NCI-H226 (cell line): ENCODE data around the gene ZNF519.
A peak's percentile ranks its signal among the peaks of the same experiment; 100 is the strongest.
"Not testable (repeated sequence)": the region's sequence is repeated elsewhere in the genome, so short reads cannot be mapped to it uniquely, and the experiment has no call there.

ENCODE experiments used
- DNase-seq: peaks from one replicate; pipeline ENCODE4 v3.0.0-alpha.2; 2015

ZNF519 gene

DNA sequence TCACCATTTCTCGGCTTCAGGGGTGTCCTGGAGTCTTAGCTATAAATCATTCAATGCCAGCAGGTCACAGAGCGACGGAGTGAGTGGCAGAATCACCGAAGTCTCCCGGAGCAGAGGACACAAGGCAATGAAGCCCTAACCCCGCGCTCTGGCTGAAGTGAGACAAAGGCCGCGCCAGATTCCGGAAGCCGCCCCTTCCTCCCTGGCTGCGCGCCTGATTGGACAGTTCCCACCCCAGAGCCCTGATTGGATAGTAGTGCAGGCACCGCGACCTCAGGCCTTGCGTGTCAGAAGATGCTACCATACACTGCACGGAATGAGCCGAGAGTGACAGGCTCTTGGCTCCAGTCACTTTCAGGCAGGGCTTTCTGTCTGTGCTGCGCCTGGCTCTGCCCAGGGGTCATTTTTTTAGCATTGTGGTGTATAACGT, at the start of gene ZNF519:
Gene ZNF519 (minus strand): TSS at position 165 of the 430 bp plus-strand sequence. CDS start 158 bp downstream, at position 7.
- peak; percentile 94 for DNase-seq

GRCh38 chr18:14179306-14179705, 47.1 kb upstream of the ZNF519 start:
- no peak for DNase-seq

GRCh38 chr18:14178321-14179196, 46.3 kb upstream of the ZNF519 start:
- peak; percentile 69 for DNase-seq

- DNase-seq = not testable (repeated sequence)
Observed at GRCh38 chr18:14177540-14178320, 45.5 kb upstream of the ZNF519 start.

DNA sequence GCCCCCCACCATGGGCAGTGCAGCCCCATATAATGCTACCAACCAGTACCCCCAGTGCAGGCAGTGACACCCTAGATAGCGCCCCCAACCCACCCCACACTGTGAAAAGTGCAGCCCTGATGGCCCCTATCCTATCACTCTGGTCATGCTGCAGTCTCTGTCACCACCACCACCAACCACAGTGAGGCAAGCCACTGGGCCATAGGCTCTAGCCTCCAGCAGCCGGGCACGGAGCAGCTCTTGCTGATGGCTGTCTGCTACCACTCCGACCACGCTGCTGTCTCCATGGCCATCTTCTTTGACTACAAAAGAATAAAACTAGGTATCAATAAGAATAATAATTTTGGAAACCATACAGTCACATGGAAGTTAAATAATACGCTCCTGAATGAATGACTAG, 43.2 kb upstream of the ZNF519 start:
- not testable (repeated sequence) for DNase-seq

GRCh38 chr18:14174706-14175085, 42.5 kb upstream of the ZNF519 start:
- DNase-seq = no peak

DNA sequence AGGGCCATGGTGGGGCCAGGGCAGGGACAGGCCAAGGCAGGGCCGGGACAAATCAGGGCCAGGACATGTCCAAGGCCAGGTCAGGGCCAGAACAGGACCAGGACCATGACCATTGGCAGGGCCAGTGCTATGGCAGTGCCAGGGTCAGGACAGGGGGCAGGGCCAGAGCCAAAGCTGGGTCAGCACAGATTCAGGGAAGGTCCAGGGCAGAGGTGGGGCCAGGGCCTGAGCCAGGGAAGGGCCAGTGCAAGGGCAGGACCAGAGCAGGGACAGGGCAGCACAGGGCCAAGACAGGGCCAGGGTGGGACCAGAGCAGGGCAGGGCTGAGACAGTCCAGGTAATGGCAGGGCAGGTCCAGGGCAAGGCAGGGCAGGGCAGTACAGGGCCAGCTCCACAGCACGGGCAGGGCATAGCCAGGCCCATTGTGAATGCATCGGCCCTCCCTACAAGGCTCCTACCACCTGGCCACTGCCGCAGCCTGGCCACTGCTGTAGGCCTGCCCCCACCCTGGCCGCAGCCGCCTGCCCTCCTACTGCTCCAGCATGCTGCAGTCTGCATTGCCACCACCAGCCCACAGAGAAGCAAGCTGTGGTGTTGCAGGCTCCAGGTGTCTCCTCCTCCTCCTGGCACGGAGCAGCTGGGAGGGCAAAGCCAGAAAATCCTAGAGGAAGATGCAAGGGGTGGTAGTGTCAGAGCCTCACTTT, 41.9 kb upstream of the ZNF519 start:
- not testable (repeated sequence) for DNase-seq

GRCh38 chr18:14173116-14173951, 41.1 kb upstream of the ZNF519 start:
- DNase-seq = not testable (repeated sequence)

DNA sequence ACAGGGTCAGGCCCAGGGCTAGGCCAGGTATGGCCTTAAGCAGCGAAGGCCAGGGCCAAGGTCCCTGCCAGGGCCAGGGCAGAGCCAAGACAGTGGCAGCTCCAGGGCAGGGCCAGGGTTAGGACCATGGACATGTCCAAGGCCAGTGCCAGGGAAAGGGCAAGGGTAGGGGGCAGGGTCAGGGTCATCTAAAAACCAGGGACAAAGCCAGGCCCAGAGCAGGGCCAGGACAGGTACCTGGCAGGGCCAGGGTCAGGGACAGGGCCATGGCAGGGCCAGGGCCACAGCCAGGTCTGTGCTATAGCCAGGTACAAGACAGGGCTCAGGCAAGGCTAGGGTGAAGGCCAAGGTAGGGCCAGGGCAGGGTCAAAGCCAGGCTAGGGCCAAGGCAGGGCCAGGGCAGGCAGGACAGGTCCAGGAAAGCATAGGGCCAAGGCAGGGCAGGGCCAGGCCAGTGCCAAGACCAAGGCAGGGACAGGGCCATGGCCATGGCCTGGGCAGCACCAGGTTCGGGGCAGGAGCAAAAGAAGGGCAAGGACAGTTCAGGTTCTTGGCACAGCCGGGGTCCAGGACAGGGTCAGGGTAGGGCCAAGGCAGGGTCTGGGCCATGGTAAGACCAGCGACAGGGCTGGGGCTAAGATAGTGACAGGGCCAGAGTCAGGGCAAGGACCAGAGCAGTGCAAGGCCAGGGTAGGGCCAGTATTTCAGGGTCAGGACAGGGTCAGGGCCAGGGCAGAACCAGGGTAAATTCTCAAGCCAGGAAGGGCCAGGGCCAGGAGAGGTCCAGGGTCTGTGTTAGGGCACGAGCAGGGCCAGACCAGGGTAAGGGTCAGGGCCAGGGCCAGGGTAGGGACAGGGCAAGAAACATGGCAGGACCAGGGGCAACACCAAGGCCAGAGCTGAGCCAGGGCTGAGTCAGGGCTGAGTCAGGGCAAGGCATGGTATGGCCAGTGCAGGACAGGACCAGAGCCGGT, 40.2 kb upstream of the ZNF519 start:
- not testable (repeated sequence) for DNase-seq

GRCh38 chr18:14171301-14172141, 39.3 kb upstream of the ZNF519 start:
- not testable (repeated sequence) for DNase-seq

GRCh38 chr18:14170367-14171036, 38.3 kb upstream of the ZNF519 start:
- not testable (repeated sequence) for DNase-seq

DNA sequence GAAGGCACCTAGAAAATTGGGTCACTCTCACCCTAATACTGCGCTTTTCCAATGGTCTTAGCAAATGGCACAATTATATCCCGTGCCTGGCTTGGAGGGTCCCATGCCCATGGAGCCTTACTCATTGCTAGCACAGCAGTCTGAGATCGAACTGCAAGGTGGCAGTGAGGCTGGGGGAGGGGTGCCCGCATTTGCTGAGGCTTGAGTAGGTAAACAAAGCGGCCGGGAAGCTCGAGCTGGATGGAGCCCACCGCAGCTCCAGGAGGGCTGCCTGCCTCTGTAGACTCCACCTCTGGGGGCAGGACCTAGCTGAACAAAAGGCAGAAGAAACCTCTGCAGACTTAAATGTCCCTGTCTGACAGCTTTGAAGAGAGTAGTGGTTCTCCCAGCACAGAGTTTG, 30.7 kb upstream of the ZNF519 start:
- not testable (repeated sequence) for DNase-seq

- DNase-seq = not testable (repeated sequence)
Observed at GRCh38 chr18:14151564-14152113, 19.4 kb upstream of the ZNF519 start.

- not testable (repeated sequence) for DNase-seq
Observed at GRCh38 chr18:14150766-14151165, 18.5 kb upstream of the ZNF519 start.

DNA sequence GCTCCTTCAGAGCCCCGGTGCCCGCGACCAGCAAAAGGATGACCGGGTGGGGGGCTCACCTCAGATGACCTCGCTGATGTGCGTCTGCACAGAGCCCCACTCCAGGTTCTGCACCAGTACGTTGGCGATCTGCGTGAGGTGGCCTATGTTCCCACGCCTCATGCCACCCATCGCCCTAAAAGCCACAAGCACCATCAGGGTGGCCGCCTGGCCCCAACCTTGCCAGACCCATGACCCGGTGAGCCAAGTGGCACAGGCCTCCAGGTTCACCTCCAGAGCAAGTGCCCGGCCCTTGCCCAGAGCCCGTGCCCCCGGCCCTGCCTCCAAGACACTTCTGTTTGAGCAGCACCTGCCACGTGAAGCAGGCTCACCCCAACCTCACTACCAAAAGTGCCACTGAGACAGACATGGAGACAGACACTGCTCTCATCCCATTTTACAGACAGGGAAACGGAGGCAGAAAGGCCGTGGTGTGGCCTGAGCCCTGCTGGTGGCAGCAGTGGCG, 17.7 kb upstream of the ZNF519 start:
- DNase-seq = not testable (repeated sequence)

GRCh38 chr18:14149121-14149850, 17.1 kb upstream of the ZNF519 start:
- DNase-seq = not testable (repeated sequence)

- not testable (repeated sequence) for DNase-seq
Observed at GRCh38 chr18:14147935-14148865, 16.0 kb upstream of the ZNF519 start.
